Neural cell (in vitro differentiated cells): ENCODE measurements around the gene OTUB2. TPM values are rescaled to one million over a fixed set of nuclear protein-coding genes. Genes with fewer than 3 reads are reported as not detected.

ENCODE experiments used
- H2AFZ ChIP-seq: fragments of 200-600, 300-800 bp; sonication (generic), shearing (Covaris generic); 2 replicates; pipeline ENCODE4 v1.6.0; 2014; ENCODE audit warnings: low read depth, mild to moderate bottlenecking, antibody characterized with exemption, low read length, moderate library complexity
- H3F3A ChIP-seq: fragments of 200-600 bp; shearing (Covaris generic); 2 replicates; pipeline ENCODE4 v1.6.1; 2016; ENCODE audit warnings: mild to moderate bottlenecking, moderate library complexity, mixed read lengths, antibody characterized with exemption, low read length; ENCODE audit not compliant: insufficient read depth, poor library complexity, severe bottlenecking
- H3K27ac ChIP-seq: fragments of 200-600, 300-800 bp; sonication (generic), shearing (Covaris generic); 2 replicates; pipeline ENCODE4 v1.5.1; 2014; ENCODE audit warnings: mild to moderate bottlenecking, low read length, moderate library complexity
- H3K27me3 ChIP-seq: fragments of 300-800, 200-600 bp; sonication (generic), shearing (Covaris generic); 2 replicates; pipeline ENCODE4 v1.6.0; 2014; ENCODE audit warnings: mild to moderate bottlenecking, low read depth, low read length, moderate library complexity; ENCODE audit not compliant: insufficient read depth
- H3K36me3 ChIP-seq: fragments of 300-800, 200-600 bp; sonication (generic), shearing (Covaris generic); 2 replicates; pipeline ENCODE4 v1.5.1; 2014; ENCODE audit warnings: mild to moderate bottlenecking, antibody characterized with exemption, low read length, moderate library complexity; ENCODE audit not compliant: insufficient read depth
- H3K4me2 ChIP-seq: fragments of 300-800, 200-600 bp; sonication (generic), shearing (Covaris generic); 2 replicates; pipeline ENCODE4 v1.6.0; 2014; ENCODE audit warnings: mild to moderate bottlenecking, low read length
- H3K4me3 ChIP-seq: fragments of 300-800, 200-600 bp; sonication (generic), shearing (Covaris generic); 2 replicates; pipeline ENCODE4 v1.5.1; 2014; ENCODE audit warnings: mild to moderate bottlenecking, low read length, moderate library complexity
- H3K79me2 ChIP-seq: fragments of 200-600 bp; shearing (Covaris generic); replicated peaks from 2 replicates; pipeline ENCODE4 v1.6.0; 2014; ENCODE audit warnings: mild to moderate bottlenecking, low read length, moderate library complexity; ENCODE audit not compliant: insufficient read depth
- H3K9ac ChIP-seq: fragments of 300-800, 200-600 bp; sonication (generic), shearing (Covaris generic); 2 replicates; pipeline ENCODE4 v1.6.1; 2016; ENCODE audit warnings: mild to moderate bottlenecking, low read length, mixed read lengths
- H3K9me2 ChIP-seq: fragments of 200-600 bp; shearing (Covaris generic); 2 replicates; pipeline ENCODE4 v1.6.1; 2016; ENCODE audit warnings: mild to moderate bottlenecking, low read length, mixed read lengths; ENCODE audit not compliant: insufficient read depth
- H3K9me3 ChIP-seq: fragments of 200-600, 300-800 bp; sonication (generic), shearing (Covaris generic); 2 replicates; pipeline ENCODE4 v1.6.1; 2016; ENCODE audit warnings: mild to moderate bottlenecking, mixed run types, low read length, moderate library complexity, mixed read lengths
- H4K20me1 ChIP-seq: fragments of 200-600 bp; shearing (Covaris generic); 2 replicates; pipeline ENCODE4 v1.6.1; 2016; ENCODE audit warnings: mild to moderate bottlenecking, mixed run types; ENCODE audit not compliant: insufficient read depth
- EP300 ChIP-seq: fragments of 450-650 bp; conservative IDR thresholded peaks from 2 replicates; pipeline ENCODE4 v1.6.1; 2014; ENCODE audit warnings: antibody characterized with exemption, mild to moderate bottlenecking, moderate library complexity; ENCODE audit not compliant: poor library complexity, severe bottlenecking
- EZH2 ChIP-seq: fragments of 200-600, 300-800 bp; shearing (Covaris generic), sonication (generic); IDR thresholded peaks from 2 replicates; pipeline ENCODE4 v1.6.1; 2014; ENCODE audit warnings: antibody characterized with exemption, low read length, borderline replicate concordance, mild to moderate bottlenecking; ENCODE audit not compliant: insufficient read depth, poor library complexity, severe bottlenecking
- MXI1 ChIP-seq: fragments of 450-650 bp; conservative IDR thresholded peaks from 2 replicates; pipeline ENCODE4 v1.6.1; 2014; ENCODE audit warnings: antibody characterized with exemption, mild to moderate bottlenecking; ENCODE audit not compliant: poor library complexity, severe bottlenecking
- POLR2AphosphoS5 ChIP-seq: IDR thresholded peaks from 2 replicates; pipeline ENCODE4 v1.6.1; 2012
- RAD21 ChIP-seq: fragments of 450-650 bp; conservative IDR thresholded peaks from 2 replicates; pipeline ENCODE4 v1.6.1; 2014; ENCODE audit warnings: antibody characterized with exemption, mild to moderate bottlenecking, moderate library complexity
- SMC3 ChIP-seq: fragments of 450-650 bp; conservative IDR thresholded peaks from 2 replicates; pipeline ENCODE4 v1.6.1; 2014; ENCODE audit warnings: antibody characterized with exemption, mild to moderate bottlenecking, moderate library complexity; ENCODE audit not compliant: poor library complexity
- TAF1 ChIP-seq: IDR thresholded peaks from 2 replicates; pipeline ENCODE4 v1.6.1; 2012; ENCODE audit warnings: low read depth
- polyA plus RNA-seq: library from polyadenylated mRNA; depleted of rRNA; stranded (reverse); fragments of >200 nt; gene quantifications from 2 replicates; pipeline ENCODE4 v1.2.3, GENCODE V29; 2014
- TF ChIP-seq, protein P1 (sequence below): fragments of 450-650 bp; IDR thresholded peaks from 2 replicates; pipeline ENCODE4 v1.5.1; 2014; ENCODE audit warnings: antibody characterized with exemption, mild to moderate bottlenecking, moderate library complexity; ENCODE audit not compliant: poor library complexity, severe bottlenecking
- TF ChIP-seq, protein P2 (sequence below): IDR thresholded peaks from 2 replicates; pipeline ENCODE4 v1.6.1; 2012; ENCODE audit warnings: borderline replicate concordance

OTUB2 gene
- polyA plus RNA-seq, 1 donor from 2014 or later = 2.5 TPM

DNA sequence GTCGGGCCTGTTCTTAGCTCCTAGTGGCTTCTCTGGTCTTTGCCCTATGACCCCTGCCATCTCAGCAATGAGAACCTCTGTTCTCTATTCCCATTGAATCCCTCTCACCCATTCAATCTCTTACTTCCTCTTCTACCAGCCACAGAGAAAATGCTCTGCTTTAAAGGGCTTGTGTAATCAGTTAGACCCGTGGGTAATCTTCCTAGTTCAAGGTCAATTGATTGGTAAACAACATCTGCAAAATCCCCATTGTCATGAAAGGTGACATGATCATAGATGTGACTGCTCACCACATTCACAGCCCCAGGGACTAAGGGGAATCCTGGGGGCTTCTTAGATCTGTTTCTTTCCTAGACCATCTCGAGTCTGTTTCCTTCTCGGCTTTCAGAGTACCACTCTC, 36.2 kb upstream of the OTUB2 start:
- Histone ChIP-seq H2AFZ (no peak overlapping the region), H3K9me3 (no peaks in the 10 kb centered on the region)

DNA sequence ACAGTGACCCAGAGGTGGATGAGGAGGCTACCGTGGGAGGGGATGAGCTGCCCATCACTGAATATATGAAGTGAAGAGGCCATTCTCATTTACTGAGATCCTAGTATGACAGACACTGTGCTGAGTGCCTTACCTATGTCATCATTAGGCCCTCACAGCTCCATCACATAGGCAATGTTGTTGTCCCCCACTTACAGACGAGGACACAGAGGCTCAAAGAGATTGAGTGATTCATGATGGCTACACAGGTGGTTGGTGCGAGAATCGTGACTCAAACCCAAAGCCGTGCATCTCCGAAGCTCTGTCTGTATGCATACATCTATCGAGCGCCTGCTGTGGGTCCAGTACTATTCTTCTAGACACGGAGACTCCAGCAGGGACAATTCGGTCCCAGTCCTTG, 34.9 kb upstream of the OTUB2 start:
- Histone ChIP-seq H3K9me3 (no peaks in the 10 kb centered on the region), H4K20me1 (no peaks in the 10 kb centered on the region), H3K4me3 (no peak overlapping the region), H3K4me2 (no peak overlapping the region), H3F3A (no peaks in the 10 kb centered on the region), H3K9ac (no peak overlapping the region), H3K36me3 (no peaks in the 10 kb centered on the region), H3K79me2 (no peaks in the 10 kb centered on the region), H3K9me2 (no peaks in the 10 kb centered on the region), H3K27me3 (no peaks in the 10 kb centered on the region), H2AFZ (no peak overlapping the region), H3K27ac (no peak overlapping the region)
- TF ChIP-seq MXI1 (no peak), RAD21 (no peak), POLR2AphosphoS5 (no peak), EZH2 (no peak), SMC3 (no peak), EP300 (no peak), TAF1 (no peak)
- TF ChIP-seq, protein P1, sequence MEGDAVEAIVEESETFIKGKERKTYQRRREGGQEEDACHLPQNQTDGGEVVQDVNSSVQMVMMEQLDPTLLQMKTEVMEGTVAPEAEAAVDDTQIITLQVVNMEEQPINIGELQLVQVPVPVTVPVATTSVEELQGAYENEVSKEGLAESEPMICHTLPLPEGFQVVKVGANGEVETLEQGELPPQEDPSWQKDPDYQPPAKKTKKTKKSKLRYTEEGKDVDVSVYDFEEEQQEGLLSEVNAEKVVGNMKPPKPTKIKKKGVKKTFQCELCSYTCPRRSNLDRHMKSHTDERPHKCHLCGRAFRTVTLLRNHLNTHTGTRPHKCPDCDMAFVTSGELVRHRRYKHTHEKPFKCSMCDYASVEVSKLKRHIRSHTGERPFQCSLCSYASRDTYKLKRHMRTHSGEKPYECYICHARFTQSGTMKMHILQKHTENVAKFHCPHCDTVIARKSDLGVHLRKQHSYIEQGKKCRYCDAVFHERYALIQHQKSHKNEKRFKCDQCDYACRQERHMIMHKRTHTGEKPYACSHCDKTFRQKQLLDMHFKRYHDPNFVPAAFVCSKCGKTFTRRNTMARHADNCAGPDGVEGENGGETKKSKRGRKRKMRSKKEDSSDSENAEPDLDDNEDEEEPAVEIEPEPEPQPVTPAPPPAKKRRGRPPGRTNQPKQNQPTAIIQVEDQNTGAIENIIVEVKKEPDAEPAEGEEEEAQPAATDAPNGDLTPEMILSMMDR = no peak
- TF ChIP-seq, protein P2, sequence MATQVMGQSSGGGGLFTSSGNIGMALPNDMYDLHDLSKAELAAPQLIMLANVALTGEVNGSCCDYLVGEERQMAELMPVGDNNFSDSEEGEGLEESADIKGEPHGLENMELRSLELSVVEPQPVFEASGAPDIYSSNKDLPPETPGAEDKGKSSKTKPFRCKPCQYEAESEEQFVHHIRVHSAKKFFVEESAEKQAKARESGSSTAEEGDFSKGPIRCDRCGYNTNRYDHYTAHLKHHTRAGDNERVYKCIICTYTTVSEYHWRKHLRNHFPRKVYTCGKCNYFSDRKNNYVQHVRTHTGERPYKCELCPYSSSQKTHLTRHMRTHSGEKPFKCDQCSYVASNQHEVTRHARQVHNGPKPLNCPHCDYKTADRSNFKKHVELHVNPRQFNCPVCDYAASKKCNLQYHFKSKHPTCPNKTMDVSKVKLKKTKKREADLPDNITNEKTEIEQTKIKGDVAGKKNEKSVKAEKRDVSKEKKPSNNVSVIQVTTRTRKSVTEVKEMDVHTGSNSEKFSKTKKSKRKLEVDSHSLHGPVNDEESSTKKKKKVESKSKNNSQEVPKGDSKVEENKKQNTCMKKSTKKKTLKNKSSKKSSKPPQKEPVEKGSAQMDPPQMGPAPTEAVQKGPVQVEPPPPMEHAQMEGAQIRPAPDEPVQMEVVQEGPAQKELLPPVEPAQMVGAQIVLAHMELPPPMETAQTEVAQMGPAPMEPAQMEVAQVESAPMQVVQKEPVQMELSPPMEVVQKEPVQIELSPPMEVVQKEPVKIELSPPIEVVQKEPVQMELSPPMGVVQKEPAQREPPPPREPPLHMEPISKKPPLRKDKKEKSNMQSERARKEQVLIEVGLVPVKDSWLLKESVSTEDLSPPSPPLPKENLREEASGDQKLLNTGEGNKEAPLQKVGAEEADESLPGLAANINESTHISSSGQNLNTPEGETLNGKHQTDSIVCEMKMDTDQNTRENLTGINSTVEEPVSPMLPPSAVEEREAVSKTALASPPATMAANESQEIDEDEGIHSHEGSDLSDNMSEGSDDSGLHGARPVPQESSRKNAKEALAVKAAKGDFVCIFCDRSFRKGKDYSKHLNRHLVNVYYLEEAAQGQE = no peak

More for the DNA sequence above, 36.2 kb upstream of the OTUB2 start:
- no peak for TF ChIP-seq EP300
- TF ChIP-seq, protein P2 = no peak
- TF ChIP-seq SMC3 = no peak
- no peak for TF ChIP-seq RAD21
- TF ChIP-seq, protein P1 = no peak
- TF ChIP-seq POLR2AphosphoS5 = no peak
- TF ChIP-seq MXI1 = no peak
- TF ChIP-seq EZH2 = no peak
- no peak for TF ChIP-seq TAF1
- no peaks in the 10 kb centered on the region for H3K36me3 ChIP-seq
- no peaks in the 10 kb centered on the region for H4K20me1 ChIP-seq
- H3K4me3 ChIP-seq = no peak overlapping the region
- H3K79me2 ChIP-seq = no peaks in the 10 kb centered on the region
- no peaks in the 10 kb centered on the region for H3K9me2 ChIP-seq
- H3K27ac ChIP-seq = no peak overlapping the region
- H3K4me2 ChIP-seq = no peak overlapping the region
- H3K27me3 ChIP-seq = no peaks in the 10 kb centered on the region
- no peak overlapping the region for H3K9ac ChIP-seq
- no peaks in the 10 kb centered on the region for H3F3A ChIP-seq
